ENCODE data around the gene CCNL1. TPM values are rescaled to one million over a fixed set of nuclear protein-coding genes. Genes with fewer than 3 reads are reported as not detected.
A peak's percentile ranks its signal among the peaks of the same experiment; 100 is the strongest.

Gene CCNL1
- total RNA-seq, 5 donors from 2014 or later (not counting 1 experiment from before 2014, with no cell fraction given): 271 to 1,140 (median 276) TPM

GRCh38 chr3:157152438-157152837 is 7.5 kb downstream of the CCNL1 start:
- Mint-ChIP-seq H3K27me3 (no peaks in the 10 kb centered on the region), H3K27ac (no peak overlapping the region), H3K36me3 (peaks cover 72% of the 10 kb centered on the region), H3K4me3 (no peak overlapping the region), H3K9me3 (no peaks in the 10 kb centered on the region), H3K4me1 (peaks cover 61 to 72% (median 67%) of the 10 kb centered on the region in 3 donors)
- peaks cover 20 to 97% of the 10 kb centered on the region in 2 donors for H3K36me3 ChIP-seq (ENCODE audit: control insufficient read depth in 2 of 2, extremely low read depth in 1 of 2, insufficient read depth in 1 of 2, low read length in 1 of 2)
- ChIA-PET POLR2A (interaction anchor here (0.7 to 1.1 kb wide), 4 partner anchors 8 to 61 kb away, joined by 3 to 4 read pairs (median 4); no protein-coding TSS in a partner anchor), CTCF (interaction anchor here in 1 of 2 donors (0.5 to 2.4 kb wide), 3 partner anchors 15 to 598 kb away, joined by 3 to 7 read pairs (median 6); no protein-coding TSS in a partner anchor)
- peaks cover 11 to 35% of the 10 kb centered on the region in 2 experiments for H3K4me1 ChIP-seq (ENCODE audit: control insufficient read depth in 1 of 2, extremely low read depth in 1 of 2, insufficient read depth in 2 of 2, low read length in 2 of 2)
- WGBS (ENCODE audit: insufficient coverage): no CpG with 5 or more reads among the region's 2 CpGs
- H3K4me3 ChIP-seq (ENCODE audit: control insufficient read depth in 1 of 2, extremely low read depth in 1 of 2, low read length in 1 of 2): no peak overlapping the region
- H3K27ac ChIP-seq (ENCODE audit: low read length): peak overlapping the region; percentile 32
- H3K9me3 ChIP-seq: no peaks in the 10 kb centered on the region
- ATAC-seq (replicated peaks in 1 of 4) (no peak), DNase-seq (no peak)
- H3K27me3 ChIP-seq (replicated peaks in 1 of 2; ENCODE audit: control insufficient read depth in 2 of 2, extremely low read depth in 1 of 2, insufficient read depth in 2 of 2, low read length in 1 of 2): no peaks in the 10 kb centered on the region

GRCh38 chr3:157151627-157152026 is 8.3 kb downstream of the CCNL1 start:
- H3K9me3 Mint-ChIP-seq: no peaks in the 10 kb centered on the region
- H3K4me3 Mint-ChIP-seq: no peak overlapping the region
- no peaks in the 10 kb centered on the region for H3K27me3 ChIP-seq (replicated peaks in 1 of 2; ENCODE audit: control insufficient read depth in 2 of 2, extremely low read depth in 1 of 2, insufficient read depth in 2 of 2, low read length in 1 of 2)
- peaks cover 53 to 64% (median 59%) of the 10 kb centered on the region in 3 donors for H3K4me1 Mint-ChIP-seq
- H3K27ac ChIP-seq (ENCODE audit: low read length): peak overlapping the region; percentile 32
- H3K9me3 ChIP-seq: no peaks in the 10 kb centered on the region
- H3K27ac Mint-ChIP-seq: peak overlapping the region; percentile 31 to 53
- CTCF ChIA-PET: interaction anchor here in 1 of 2 donors (2.4 kb wide), 1 partner anchor 15 kb away, joined by 6 read pairs; no protein-coding TSS in a partner anchor
- POLR2A ChIA-PET: interaction anchor here in 1 of 2 donors (0.7 to 1.3 kb wide), 2 partner anchors 9 to 20 kb away, joined by 3 to 7 read pairs; no protein-coding TSS in a partner anchor
- peaks cover 8 to 27% of the 10 kb centered on the region in 2 experiments for H3K4me1 ChIP-seq (ENCODE audit: control insufficient read depth in 1 of 2, extremely low read depth in 1 of 2, insufficient read depth in 2 of 2, low read length in 2 of 2)
- DNase-seq: no peak
- peaks cover 20 to 97% of the 10 kb centered on the region in 2 donors for H3K36me3 ChIP-seq (ENCODE audit: control insufficient read depth in 2 of 2, extremely low read depth in 1 of 2, insufficient read depth in 1 of 2, low read length in 1 of 2)
- H3K4me3 ChIP-seq (ENCODE audit: control insufficient read depth in 1 of 2, extremely low read depth in 1 of 2, low read length in 1 of 2): no peak overlapping the region
- H3K27me3 Mint-ChIP-seq: no peaks in the 10 kb centered on the region
- WGBS (ENCODE audit: insufficient coverage): 100% methylated on average over 2 of the region's 2 CpGs
- H3K36me3 Mint-ChIP-seq: peaks cover 69% of the 10 kb centered on the region
- ATAC-seq (replicated peaks in 1 of 4): no peak

GRCh38 chr3:157151151-157151550 is 8.8 kb downstream of the CCNL1 start:
- no peak overlapping the region for H3K4me3 Mint-ChIP-seq
- H3K27me3 ChIP-seq (replicated peaks in 1 of 2; ENCODE audit: control insufficient read depth in 2 of 2, extremely low read depth in 1 of 2, insufficient read depth in 2 of 2, low read length in 1 of 2): no peaks in the 10 kb centered on the region
- peaks cover 7 to 22% of the 10 kb centered on the region in 2 experiments for H3K4me1 ChIP-seq (ENCODE audit: control insufficient read depth in 1 of 2, extremely low read depth in 1 of 2, insufficient read depth in 2 of 2, low read length in 2 of 2)
- H3K27me3 Mint-ChIP-seq: no peaks in the 10 kb centered on the region
- no peaks in the 10 kb centered on the region for H3K9me3 Mint-ChIP-seq
- ChIA-PET CTCF (interaction anchor here (1.9 to 2.4 kb wide), 2 partner anchors 14 kb away, joined by 5 to 6 read pairs; no protein-coding TSS in a partner anchor), POLR2A (interaction anchor here (0.5 to 3.0 kb wide), 10 partner anchors 8 to 626 kb away, joined by 3 to 13 read pairs (median 4); no protein-coding TSS in a partner anchor)
- DNase-seq (no peak), ATAC-seq (replicated peaks in 1 of 4) (no peak)
- peaks cover 20 to 98% of the 10 kb centered on the region in 2 donors for H3K36me3 ChIP-seq (ENCODE audit: control insufficient read depth in 2 of 2, extremely low read depth in 1 of 2, insufficient read depth in 1 of 2, low read length in 1 of 2)
- H3K4me3 ChIP-seq (ENCODE audit: control insufficient read depth in 1 of 2, extremely low read depth in 1 of 2, low read length in 1 of 2): no peak overlapping the region
- peaks cover 48 to 60% (median 54%) of the 10 kb centered on the region in 3 donors for H3K4me1 Mint-ChIP-seq
- WGBS (ENCODE audit: insufficient coverage): no CpG with 5 or more reads among the region's 1 CpG
- H3K36me3 Mint-ChIP-seq: peaks cover 66% of the 10 kb centered on the region
- no peak overlapping the region for H3K27ac ChIP-seq (ENCODE audit: low read length)
- peak overlapping the region in 1 of 2 donors; percentile 40 for H3K27ac Mint-ChIP-seq
- H3K9me3 ChIP-seq: no peaks in the 10 kb centered on the region

GRCh38 chr3:157149136-157149696 is 10.7 kb downstream of the CCNL1 start:
- peaks cover 63% of the 10 kb centered on the region for H3K36me3 Mint-ChIP-seq
- H3K9me3 Mint-ChIP-seq: no peaks in the 10 kb centered on the region
- peak overlapping the region; percentile 25 to 39 for H3K27ac Mint-ChIP-seq
- DNase-seq: no peak
- peaks cover 13 to 99% of the 10 kb centered on the region in 2 donors for H3K36me3 ChIP-seq (ENCODE audit: control insufficient read depth in 2 of 2, extremely low read depth in 1 of 2, insufficient read depth in 1 of 2, low read length in 1 of 2)
- peak overlapping the region; percentile 21 for H3K27ac ChIP-seq (ENCODE audit: low read length)
- ATAC-seq (replicated peaks in 1 of 4): no peak
- H3K4me1 Mint-ChIP-seq: peaks cover 34 to 50% (median 44%) of the 10 kb centered on the region in 3 donors
- H3K27me3 ChIP-seq (replicated peaks in 1 of 2; ENCODE audit: control insufficient read depth in 2 of 2, extremely low read depth in 1 of 2, insufficient read depth in 2 of 2, low read length in 1 of 2): no peaks in the 10 kb centered on the region
- CTCF ChIA-PET: interaction anchor here (0.8 to 1.9 kb wide), 3 partner anchors 10 to 30 kb away, joined by 3 to 5 read pairs (median 3); no protein-coding TSS in a partner anchor
- POLR2A ChIA-PET: interaction anchor here (0.7 to 4.3 kb wide), 8 partner anchors 7 to 997 kb away, joined by 3 to 26 read pairs (median 7); partner anchors contain the start of gene CCNL1 (in 2 of the 2)
- WGBS (ENCODE audit: insufficient coverage): 100% methylated on average over 1 of the region's 5 CpGs
- H3K4me1 ChIP-seq (ENCODE audit: control insufficient read depth in 1 of 2, extremely low read depth in 1 of 2, insufficient read depth in 2 of 2, low read length in 2 of 2): peaks cover 3 to 4% of the 10 kb centered on the region in 2 experiments
- H3K4me3 ChIP-seq (ENCODE audit: control insufficient read depth in 1 of 2, extremely low read depth in 1 of 2, low read length in 1 of 2): no peak overlapping the region
- H3K27me3 Mint-ChIP-seq: no peaks in the 10 kb centered on the region
- no peaks in the 10 kb centered on the region for H3K9me3 ChIP-seq
- H3K4me3 Mint-ChIP-seq: no peak overlapping the region

GRCh38 chr3:157148196-157148889 is 11.6 kb downstream of the CCNL1 start:
- H3K36me3 Mint-ChIP-seq: peaks cover 65% of the 10 kb centered on the region
- ChIA-PET CTCF (interaction anchor here (0.6 to 1.0 kb wide), 5 partner anchors 8 to 30 kb away, joined by 3 to 5 read pairs (median 3); no protein-coding TSS in a partner anchor), POLR2A (interaction anchor here (0.7 to 4.3 kb wide), 8 partner anchors 8 to 996 kb away, joined by 3 to 27 read pairs (median 8); partner anchors contain the start of gene CCNL1 (in 2 of the 2))
- Histone ChIP-seq H3K27me3 (replicated peaks in 1 of 2; ENCODE audit: control insufficient read depth in 2 of 2, extremely low read depth in 1 of 2, insufficient read depth in 2 of 2, low read length in 1 of 2) (no peaks in the 10 kb centered on the region), H3K4me1 (ENCODE audit: control insufficient read depth in 1 of 2, extremely low read depth in 1 of 2, insufficient read depth in 2 of 2, low read length in 2 of 2) (peaks cover 0 to 4% of the 10 kb centered on the region in 2 experiments), H3K27ac (ENCODE audit: low read length) (no peak overlapping the region), H3K4me3 (ENCODE audit: control insufficient read depth in 1 of 2, extremely low read depth in 1 of 2, low read length in 1 of 2) (no peak overlapping the region), H3K36me3 (ENCODE audit: control insufficient read depth in 2 of 2, extremely low read depth in 1 of 2, insufficient read depth in 1 of 2, low read length in 1 of 2) (peaks cover 13 to 99% of the 10 kb centered on the region in 2 donors), H3K9me3 (no peaks in the 10 kb centered on the region)
- DNase-seq (no peak), ATAC-seq (replicated peaks in 1 of 4) (peak in 3 of 4 experiments; percentile 17 to 40 (median 19))
- 44% methylated on average over 5 of the region's 15 CpGs for WGBS (ENCODE audit: insufficient coverage)
- no peak overlapping the region for H3K4me3 Mint-ChIP-seq
- no peaks in the 10 kb centered on the region for H3K27me3 Mint-ChIP-seq
- H3K27ac Mint-ChIP-seq: peak overlapping the region; percentile 56 to 73
- no peaks in the 10 kb centered on the region for H3K9me3 Mint-ChIP-seq
- peaks cover 27 to 43% (median 37%) of the 10 kb centered on the region in 3 donors for H3K4me1 Mint-ChIP-seq
